Amniotic stem cell (primary cell): Measurements from ENCODE around the gene B3GAT1.

Experiments
- DNase-seq: peaks from one replicate; lab custom pipeline; 2025; lab: John Stamatoyannopoulos, UW

The B3GAT1 gene

DNA sequence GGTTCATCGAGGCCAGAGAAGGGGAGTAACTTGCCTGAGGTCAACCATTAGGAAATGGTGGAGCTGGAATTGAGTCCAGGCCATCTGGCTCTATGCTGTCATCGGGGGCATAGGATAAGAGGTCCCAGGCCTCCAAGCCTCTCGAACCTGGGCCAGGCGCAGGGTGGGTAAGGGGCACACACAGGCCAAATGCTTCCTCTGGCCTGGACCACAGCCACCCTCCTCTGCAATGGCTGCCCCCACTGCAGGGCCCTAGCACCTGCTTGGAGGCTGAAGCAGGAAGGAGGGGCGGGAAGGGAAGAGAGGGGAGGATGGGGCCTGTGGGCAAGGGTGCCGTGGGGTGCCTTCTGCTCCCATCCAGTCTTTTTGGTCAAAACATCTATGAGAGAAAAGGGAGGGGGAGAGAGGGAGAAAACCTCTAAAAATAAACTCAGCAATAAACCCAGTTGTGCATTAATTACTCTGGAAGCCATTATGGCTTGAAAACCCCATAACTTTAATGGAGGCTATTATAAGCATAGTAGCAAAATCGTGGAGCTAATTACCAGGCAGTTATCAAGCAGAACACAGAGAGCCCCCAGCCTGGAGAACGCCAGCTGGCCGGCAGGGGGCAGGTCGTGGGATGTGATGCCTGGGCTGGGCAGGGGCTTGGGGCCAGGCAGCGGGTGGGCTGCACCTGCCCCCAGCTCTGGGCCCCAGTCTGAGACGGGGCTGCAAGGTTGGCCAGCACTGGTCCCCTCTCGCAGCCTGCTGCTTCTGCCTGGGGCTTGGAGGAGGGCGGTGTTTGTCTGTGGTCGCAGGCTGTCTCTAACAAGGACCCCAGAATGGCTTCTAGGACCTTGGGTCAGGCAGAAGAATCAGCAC lies 21.1 kb downstream of the B3GAT1 start:
- DNase-seq: no peak

- DNase-seq: no peak
Observed at GRCh38 chr11:134389464-134390180, 22.4 kb downstream of the B3GAT1 start.

- DNase-seq: no peak
Observed at GRCh38 chr11:134388590-134388989, 23.5 kb downstream of the B3GAT1 start.

DNA sequence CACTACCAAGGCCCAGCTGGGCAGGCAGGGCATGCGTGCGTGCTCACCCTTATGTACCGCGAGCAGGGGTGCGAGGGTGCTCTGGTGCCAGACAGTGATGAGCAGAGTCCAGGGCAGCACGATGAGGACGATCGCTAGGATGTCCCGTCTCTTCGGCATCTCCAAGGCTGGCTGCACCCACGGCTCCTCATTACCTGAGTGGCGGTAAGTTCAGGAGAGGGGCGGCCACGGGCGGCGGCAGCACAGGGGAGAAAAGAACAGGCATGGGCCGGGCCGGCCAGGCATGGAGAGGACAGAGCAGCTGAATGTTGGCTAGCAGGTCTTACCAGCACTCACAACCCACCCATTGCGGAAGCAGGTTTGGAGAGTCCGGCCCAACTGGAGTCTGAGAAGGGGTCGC lies 24.5 kb downstream of the B3GAT1 start:
- no peak for DNase-seq

DNA sequence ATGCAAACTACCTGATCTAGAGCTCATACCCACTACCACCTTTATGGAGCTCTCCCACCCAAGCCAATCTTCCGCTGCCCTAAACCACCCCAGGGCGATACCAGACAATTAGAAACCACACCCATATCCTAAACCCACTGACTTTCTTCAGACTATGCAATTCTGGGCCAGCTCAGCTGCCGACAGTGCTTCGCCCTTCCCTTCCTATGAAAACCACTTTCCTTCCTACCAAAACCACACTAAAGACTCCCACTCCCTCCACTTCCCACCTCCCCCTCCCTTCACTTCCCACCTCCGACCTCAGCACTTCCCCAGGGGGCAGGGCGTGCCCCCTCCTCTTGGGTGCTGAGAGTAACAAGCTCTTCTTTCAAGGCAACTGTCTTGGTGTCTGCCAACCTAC lies 25.1 kb downstream of the B3GAT1 start:
- DNase-seq: no peak

DNA sequence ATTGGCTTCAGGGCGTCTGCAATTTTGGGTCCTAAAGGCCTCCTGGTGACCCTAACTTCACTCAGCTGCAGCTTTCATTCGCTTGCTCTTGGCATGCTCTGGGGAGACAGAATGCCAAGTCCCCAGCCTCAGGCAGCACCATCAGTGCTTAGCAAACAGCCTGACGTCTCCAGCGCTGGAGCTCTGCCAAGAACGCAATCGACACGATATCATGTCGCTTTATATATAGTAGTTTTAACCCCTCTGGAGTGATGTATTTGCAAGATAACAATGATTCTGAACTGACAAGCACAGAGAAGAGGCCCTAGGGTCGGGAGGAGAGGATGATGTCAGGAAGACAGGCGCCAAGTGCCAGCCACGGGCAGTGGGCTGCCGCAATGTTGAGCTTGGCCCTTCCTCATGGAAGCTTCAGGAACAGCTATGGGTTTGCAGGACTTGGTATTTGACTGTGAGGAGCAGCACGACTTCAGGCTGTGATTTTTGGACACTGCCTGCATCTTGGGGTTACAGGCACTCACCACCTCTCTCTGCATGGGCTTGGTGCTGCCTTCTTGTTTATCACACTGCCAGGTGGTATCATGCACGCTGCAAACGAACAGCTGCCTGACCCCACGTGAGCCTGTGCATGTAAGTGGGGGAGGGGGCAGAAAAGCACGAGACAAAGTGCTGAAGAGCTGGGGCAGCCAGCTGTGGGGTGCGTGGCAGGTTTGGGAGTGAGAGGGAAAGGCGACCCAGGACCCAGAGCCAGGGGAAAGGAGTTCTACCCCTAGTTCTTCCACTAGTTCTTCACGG lies 26.1 kb downstream of the B3GAT1 start:
- no peak for DNase-seq

GRCh38 chr11:134385171-134385570 lies 26.9 kb downstream of the B3GAT1 start:
- no peak for DNase-seq

DNA sequence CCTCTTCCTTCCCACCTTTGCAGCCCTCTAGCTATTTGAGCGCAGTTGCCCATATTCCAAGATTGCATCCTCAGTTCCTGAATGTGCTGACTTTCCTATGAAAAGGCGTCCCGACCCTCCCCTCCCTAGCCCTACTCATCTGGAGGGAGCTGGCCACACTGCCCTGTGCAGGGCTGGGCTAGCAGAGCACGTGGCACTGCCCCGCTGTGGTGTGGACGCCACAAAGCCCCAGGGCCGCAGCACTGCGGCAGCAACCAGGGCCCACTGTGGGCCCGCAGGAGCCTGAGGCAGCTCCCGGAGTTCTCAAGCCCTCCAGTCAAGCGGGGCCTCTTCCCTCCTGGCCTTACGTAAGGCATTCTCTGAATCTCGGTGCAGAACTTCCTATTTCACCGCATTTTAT lies 27.6 kb downstream of the B3GAT1 start:
- no peak for DNase-seq

DNA sequence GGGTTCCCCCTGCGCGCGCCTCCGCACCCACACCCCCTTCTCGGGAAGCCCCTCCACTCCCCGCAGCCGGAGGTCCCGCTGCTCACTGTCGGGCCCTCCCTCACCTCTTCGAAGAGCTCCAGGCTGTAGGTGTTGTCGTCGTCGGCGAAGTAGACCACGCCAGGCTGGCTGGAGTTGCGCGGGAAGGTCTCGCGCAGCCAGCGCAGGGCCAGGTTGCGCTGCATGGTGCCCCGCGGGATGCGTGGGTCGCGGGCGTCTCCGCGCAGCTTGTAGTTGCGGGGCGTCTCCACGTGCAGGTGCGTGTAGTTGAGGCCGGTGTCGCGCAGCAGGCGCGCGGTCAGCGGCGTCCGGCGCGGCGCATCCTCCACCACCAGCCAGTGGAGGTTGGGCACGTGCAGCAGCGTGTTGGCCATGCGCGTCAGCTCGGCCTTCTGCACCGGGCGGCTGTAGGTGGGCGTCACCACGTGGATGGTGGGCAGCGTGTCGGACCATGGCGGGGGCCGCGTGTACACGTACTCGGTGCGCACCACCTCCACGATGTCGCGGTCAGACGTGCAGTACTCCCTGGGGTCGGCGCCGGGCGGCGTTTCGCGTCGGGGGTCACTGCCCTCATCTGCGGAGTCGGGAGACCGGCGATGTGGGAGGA lies 28.3 kb downstream of the B3GAT1 start:
- DNase-seq: no peak

GRCh38 chr11:134382830-134383229 lies 29.2 kb downstream of the B3GAT1 start:
- DNase-seq: no peak

DNA sequence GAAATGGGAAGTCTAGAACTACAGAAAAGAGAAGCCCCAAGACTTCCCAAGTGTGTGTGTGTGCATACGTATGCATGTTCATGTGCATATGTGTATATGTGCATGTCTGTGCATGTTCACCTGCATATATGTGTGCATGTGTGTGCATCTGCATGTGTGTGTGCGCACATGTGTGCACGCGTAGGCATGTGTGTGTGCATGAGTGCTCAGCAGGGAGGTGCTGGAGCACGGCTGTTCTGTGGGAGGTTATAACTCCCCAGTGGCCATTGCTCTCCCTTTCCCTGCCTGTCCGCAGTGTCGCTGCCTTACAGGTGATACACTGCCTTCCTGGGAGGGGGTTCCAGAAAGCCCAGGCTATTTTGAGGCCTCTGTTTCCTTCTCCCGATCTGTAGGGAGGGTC lies 29.8 kb downstream of the B3GAT1 start:
- DNase-seq: no peak

DNA sequence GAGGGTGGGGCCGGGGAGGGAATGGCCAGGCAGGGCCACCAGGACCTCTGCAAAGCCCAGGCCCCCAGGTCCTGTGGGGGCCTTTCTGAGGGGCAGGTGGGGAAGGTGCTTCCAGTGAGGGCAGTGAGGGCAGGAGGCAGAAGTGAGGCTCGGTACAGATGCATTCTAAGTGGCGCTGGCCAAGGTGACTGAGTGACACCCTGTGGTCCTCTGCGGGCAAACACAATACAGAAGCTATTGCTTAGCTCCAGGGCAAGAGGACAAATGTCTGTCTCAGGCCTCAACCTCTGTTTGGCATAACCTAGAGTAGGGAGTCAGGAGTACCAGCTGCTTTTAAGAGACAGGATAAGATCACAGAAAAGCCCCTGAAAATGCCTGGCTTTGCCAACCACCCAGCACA lies 31.3 kb downstream of the B3GAT1 start:
- no peak for DNase-seq

- DNase-seq: no peak
Observed at GRCh38 chr11:134380229-134380628, 31.8 kb downstream of the B3GAT1 start.

DNA sequence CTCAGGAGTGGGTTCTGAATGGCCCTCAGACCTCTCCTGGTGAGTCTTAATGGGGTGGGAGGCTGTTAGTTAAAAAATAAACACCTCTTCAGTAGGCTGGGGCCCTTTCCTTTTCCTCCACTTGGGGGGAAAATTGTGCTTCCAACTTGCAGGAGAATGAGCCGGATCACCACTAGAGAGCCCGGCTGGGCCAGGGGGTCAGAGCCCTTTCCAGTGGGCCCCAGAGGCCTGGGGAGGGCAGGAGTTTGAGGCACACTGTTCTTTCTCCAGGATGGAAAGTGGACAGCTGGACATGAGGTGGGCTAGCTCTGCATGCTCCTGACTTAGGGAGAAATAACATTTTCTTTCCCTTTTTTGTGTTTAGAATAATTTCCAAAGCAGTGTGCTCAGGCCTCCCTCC lies 32.8 kb downstream of the B3GAT1 start:
- DNase-seq: no peak

GRCh38 chr11:134377876-134378275 lies 34.2 kb downstream of the B3GAT1 start:
- DNase-seq: no peak

GRCh38 chr11:134376150-134376921 lies 35.7 kb downstream of the B3GAT1 start:
- no peak for DNase-seq

- no peak for DNase-seq
Observed at GRCh38 chr11:134374891-134375550, 37.0 kb downstream of the B3GAT1 start.

DNA sequence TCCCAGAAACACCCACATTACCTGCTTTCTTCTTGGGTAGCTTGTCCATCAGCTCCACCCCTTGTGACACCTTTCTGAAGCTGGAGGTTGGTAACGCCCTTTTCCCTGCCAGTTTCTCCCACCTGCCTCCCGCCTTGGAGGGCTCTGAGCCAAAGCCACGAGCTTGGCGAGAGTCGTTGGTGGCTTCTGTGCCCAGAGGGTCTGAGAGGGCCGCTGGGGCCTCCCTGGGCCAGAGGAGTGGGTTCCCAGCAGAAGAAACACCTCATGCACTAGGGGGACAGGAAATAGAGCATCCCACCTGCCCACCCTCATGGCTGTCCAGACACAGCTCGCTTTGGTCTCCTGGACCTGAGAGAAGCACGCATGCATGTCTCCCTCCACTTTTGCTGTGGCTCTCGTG lies 37.9 kb downstream of the B3GAT1 start:
- no peak for DNase-seq

DNA sequence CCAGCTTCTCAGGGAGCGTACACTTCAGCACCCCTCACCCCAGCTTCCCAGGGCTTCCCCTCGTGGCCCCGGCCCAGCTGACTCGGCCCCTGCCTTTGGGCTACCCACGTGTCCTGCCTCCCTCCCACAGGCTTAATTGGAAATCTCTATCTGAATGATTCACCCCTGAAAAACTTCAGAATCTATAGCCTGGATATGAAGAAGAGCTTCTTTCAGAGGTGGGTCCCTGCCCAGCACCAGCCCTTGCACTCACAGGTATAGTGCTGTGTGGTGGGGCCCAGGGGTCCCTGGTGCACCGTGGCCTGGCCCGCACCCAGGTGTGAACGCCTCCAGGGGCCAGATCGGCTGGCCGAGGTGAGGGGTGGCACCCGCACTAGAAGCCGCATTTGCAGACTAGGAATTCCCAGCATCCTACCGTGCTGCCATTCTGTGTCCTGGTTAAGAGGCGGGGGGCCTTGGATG lies 38.4 kb downstream of the B3GAT1 start:
- no peak for DNase-seq

DNA sequence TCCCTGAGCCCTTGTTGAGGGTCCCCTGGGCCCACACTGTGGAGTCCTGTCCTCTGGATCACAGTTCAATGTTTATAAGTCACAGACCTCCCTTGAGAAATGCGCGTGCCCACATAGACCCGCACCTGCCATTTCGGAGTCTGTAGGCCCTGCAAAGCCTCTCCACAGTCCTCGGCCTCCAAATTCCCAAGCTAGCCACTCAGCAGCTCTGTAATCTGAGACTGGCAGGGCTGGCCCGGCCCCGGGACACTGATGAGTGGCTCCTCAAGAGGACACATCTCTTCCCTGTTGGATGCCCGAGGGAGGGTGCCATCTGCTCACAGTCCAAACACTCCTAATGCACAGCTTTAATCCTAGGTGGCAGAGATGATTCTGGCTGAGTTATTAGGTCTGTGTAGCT lies 39.1 kb downstream of the B3GAT1 start:
- DNase-seq: no peak

GRCh38 chr11:134372536-134372935 lies 39.5 kb downstream of the B3GAT1 start:
- no peak for DNase-seq
